K562 (cell line): Measurements from ENCODE around the gene GPR15LG. TPM values are rescaled to one million over a fixed set of nuclear protein-coding genes. Genes with fewer than 3 reads are reported as not detected.

ENCODE experiments used
- ATF7 ChIP-seq: fragments of 450-650 bp; IDR thresholded peaks from 2 replicates; pipeline ENCODE4 v1.7.1; 2014; ENCODE audit warnings: mild to moderate bottlenecking, moderate library complexity
- BRD9 ChIP-seq: fragments of 450-650 bp; IDR thresholded peaks from 2 replicates; pipeline ENCODE4 v1.6.1; 2018; ENCODE audit warnings: low read depth; ENCODE audit not compliant: partially characterized antibody
- CBX1 ChIP-seq: sonication (generic); IDR thresholded peaks from 2 replicates; pipeline ENCODE4 v1.6.1; 2016; ENCODE audit warnings: antibody characterized with exemption, low read depth, mild to moderate bottlenecking
- CCAR2 ChIP-seq: fragments of 200-400 bp; formaldehyde crosslinking; IDR thresholded peaks from 2 replicates; pipeline ENCODE4 v1.6.1; 2017; ENCODE audit warnings: mild to moderate bottlenecking, low read depth, low read length
- CHCHD3 ChIP-seq: fragments of 250-450 bp; sonication (Bioruptor Pico); IDR thresholded peaks from 2 replicates; pipeline ENCODE4 v2.1.2; 2022; ENCODE audit warnings: mild to moderate bottlenecking
- EP400 ChIP-seq: fragments of 450-650 bp; IDR thresholded peaks from 2 replicates; pipeline ENCODE4 v1.6.1; 2017; ENCODE audit warnings: antibody characterized with exemption, mild to moderate bottlenecking, moderate library complexity
- FOS ChIP-seq: IDR thresholded peaks from 3 replicates; pipeline ENCODE4 v1.6.1; 2011; ENCODE audit not compliant: insufficient read length; ENCODE audit errors: extremely low read depth
- HSF4 ChIP-seq: fragments of 250-450 bp; sonication (Bioruptor Pico); IDR thresholded peaks from 2 replicates; pipeline ENCODE4 v2.1.2; 2022; ENCODE audit warnings: mild to moderate bottlenecking, moderate library complexity, borderline replicate concordance
- IRF9 ChIP-seq: fragments of 450-650 bp; IDR thresholded peaks from 2 replicates; pipeline ENCODE4 v1.6.1; 2016; ENCODE audit warnings: missing biosample characterization, missing genetic modification characterization
- MAFG ChIP-seq: fragments of 450-650 bp; conservative IDR thresholded peaks from 2 replicates; pipeline ENCODE4 v1.6.1; 2016; ENCODE audit warnings: missing genetic modification characterization, missing compliant biosample characterization
- NUFIP1 ChIP-seq: fragments of 450-650 bp; IDR thresholded peaks from 2 replicates; pipeline ENCODE4 v1.6.1; 2018; ENCODE audit not compliant: partially characterized antibody
- PYGO2 ChIP-seq: fragments of 450-650 bp; IDR thresholded peaks from 2 replicates; pipeline ENCODE4 v1.6.1; 2016; ENCODE audit warnings: mild to moderate bottlenecking, missing genetic modification characterization, moderate library complexity, missing compliant biosample characterization
- RBM25 ChIP-seq: fragments of 200-400 bp; formaldehyde crosslinking; IDR thresholded peaks from 2 replicates; pipeline ENCODE4 v1.6.1; 2018; ENCODE audit warnings: low read length, low read depth, moderate library complexity; ENCODE audit not compliant: severe bottlenecking
- RBM39 ChIP-seq: fragments of 200-400 bp; formaldehyde crosslinking; optimal IDR thresholded peaks from 2 replicates; pipeline ENCODE3; 2018; ENCODE audit warnings: low read depth, low read length
- ZFP91 ChIP-seq: sonication (generic); formaldehyde crosslinking; IDR thresholded peaks from 2 replicates; pipeline ENCODE4 v1.8.0; 2022; ENCODE audit warnings: mild to moderate bottlenecking, missing genetic modification reagents
- ZNF592 ChIP-seq: fragments of 450-650 bp; IDR thresholded peaks from 2 replicates; pipeline ENCODE4 v1.6.1; 2017; ENCODE audit warnings: antibody characterized with exemption, mild to moderate bottlenecking
- ZSCAN32 ChIP-seq: fragments of 450-650 bp; formaldehyde crosslinking; IDR thresholded peaks from 2 replicates; pipeline ENCODE4 v1.4.0; 2020; ENCODE audit warnings: mild to moderate bottlenecking, moderate library complexity
- polyA plus RNA-seq, 8 experiments: library from polyadenylated mRNA; depleted of rRNA in 4 of 8; stranded (reverse) in 5 of 8; unstranded in 3 of 8; fragments of >200 nt; fragmentation: Nextera tagmentation in 2 of 8; fragmentation: Illumina TruSeq in 1 of 8; extraction: Ambion mirVana in 2 of 8; extraction: Trizol in 1 of 8; gene quantifications; 2 replicates each; pipeline versions ENCODE4 v1.2.1 to v1.2.3, GENCODE V29; 2011 to 2014; ENCODE audit warnings: inconsistent platforms in 1 of 8, missing spikeins in 1 of 8
- total RNA-seq, 7 experiments: library from RNA; depleted of rRNA in 6 of 7; stranded (reverse); fragments of >200 nt in 6 of 7; fragmentation: Illumina TruSeq in 2 of 7; extraction: Trizol in 2 of 7; gene quantifications; 2 replicates each; pipeline versions ENCODE4 v1.2.1 to v1.2.3, GENCODE V29; 2011 to 2021; ENCODE audit warnings: low replicate concordance in 1 of 7
- TF ChIP-seq, protein P1 (sequence below): fragments of 250-450 bp; sonication (Bioruptor Pico); IDR thresholded peaks from 2 replicates; pipeline ENCODE4 v1.5.0; 2020; ENCODE audit warnings: mild to moderate bottlenecking
- TF ChIP-seq, protein P2 (sequence below): fragments of 450-650 bp; formaldehyde crosslinking; IDR thresholded peaks from 2 replicates; pipeline ENCODE4 v1.4.0; 2022; ENCODE audit warnings: missing genetic modification characterization

GPR15LG gene
- total and polyA plus RNA-seq, 9 of the 15 experiments (the other 6 are each of a cell fraction or from before 2014, with no cell fraction given): 0.51 TPM; not detected in 8

DNA sequence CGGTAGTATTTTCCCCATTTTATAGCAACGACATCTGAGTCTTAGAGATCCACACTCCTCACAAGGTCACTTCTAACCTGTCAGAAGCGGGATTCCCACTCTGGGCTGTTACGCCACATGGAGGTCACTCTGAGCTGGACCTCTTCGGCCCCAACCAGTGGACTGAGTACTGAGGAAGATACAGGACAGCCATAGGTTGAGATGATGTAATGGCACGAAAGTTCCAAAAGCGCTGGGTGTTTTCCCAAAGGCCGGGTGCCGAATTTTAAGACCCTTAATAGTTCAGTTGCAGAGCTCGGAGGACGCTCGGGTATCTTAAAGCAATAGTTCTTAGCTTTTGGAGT is 33.6 kb upstream of the GPR15LG start (continued):
- TF ChIP-seq IRF9 (tag): peak; percentile 22; the same call in 1 of the 2 replicates
- no peak for TF ChIP-seq HSF4
- no peak for TF ChIP-seq FOS
- peak; percentile 59; the same call in 1 of the 2 replicates for TF ChIP-seq EP400
- TF ChIP-seq PYGO2: no peak
- no peak for TF ChIP-seq RBM39
- TF ChIP-seq ATF7: peak; percentile 52; the same call in 1 of the 2 replicates
- TF ChIP-seq ZSCAN32 (CRISPR knock-in tag): peak; percentile 58; the same call in 1 of the 2 replicates
- TF ChIP-seq MAFG (tag): 0 out of 2 replicates have a peak, but pooled peaks have one; percentile 39
- TF ChIP-seq NUFIP1: no peak
- TF ChIP-seq RBM25: no peak
- TF ChIP-seq, protein P1, sequence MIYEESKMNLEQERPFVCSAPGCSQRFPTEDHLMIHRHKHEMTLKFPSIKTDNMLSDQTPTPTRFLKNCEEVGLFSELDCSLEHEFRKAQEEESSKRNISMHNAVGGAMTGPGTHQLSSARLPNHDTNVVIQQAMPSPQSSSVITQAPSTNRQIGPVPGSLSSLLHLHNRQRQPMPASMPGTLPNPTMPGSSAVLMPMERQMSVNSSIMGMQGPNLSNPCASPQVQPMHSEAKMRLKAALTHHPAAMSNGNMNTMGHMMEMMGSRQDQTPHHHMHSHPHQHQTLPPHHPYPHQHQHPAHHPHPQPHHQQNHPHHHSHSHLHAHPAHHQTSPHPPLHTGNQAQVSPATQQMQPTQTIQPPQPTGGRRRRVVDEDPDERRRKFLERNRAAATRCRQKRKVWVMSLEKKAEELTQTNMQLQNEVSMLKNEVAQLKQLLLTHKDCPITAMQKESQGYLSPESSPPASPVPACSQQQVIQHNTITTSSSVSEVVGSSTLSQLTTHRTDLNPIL (CRISPR knock-in tag): no peak
- no peak for TF ChIP-seq CCAR2
- TF ChIP-seq ZFP91: 0 out of 2 replicates have a peak, but pooled peaks have one; percentile 4
- no peak for TF ChIP-seq CBX1
- TF ChIP-seq, protein P2, sequence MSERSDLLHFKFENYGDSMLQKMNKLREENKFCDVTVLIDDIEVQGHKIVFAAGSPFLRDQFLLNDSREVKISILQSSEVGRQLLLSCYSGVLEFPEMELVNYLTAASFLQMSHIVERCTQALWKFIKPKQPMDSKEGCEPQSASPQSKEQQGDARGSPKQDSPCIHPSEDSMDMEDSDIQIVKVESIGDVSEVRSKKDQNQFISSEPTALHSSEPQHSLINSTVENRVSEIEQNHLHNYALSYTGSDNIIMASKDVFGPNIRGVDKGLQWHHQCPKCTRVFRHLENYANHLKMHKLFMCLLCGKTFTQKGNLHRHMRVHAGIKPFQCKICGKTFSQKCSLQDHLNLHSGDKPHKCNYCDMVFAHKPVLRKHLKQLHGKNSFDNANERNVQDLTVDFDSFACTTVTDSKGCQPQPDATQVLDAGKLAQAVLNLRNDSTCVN (CRISPR knock-in tag): no peak
- peak; percentile 39 for TF ChIP-seq BRD9
- TF ChIP-seq ZNF592: 0 out of 2 replicates have a peak, but pooled peaks have one; percentile 6
- TF ChIP-seq CHCHD3 (CRISPR knock-in tag): peak; percentile 19; the same call in 1 of the 2 replicates
